ENCODE results near the gene PRSS57. TPM values are rescaled to one million over a fixed set of nuclear protein-coding genes. Genes with fewer than 3 reads are reported as not detected.

The PRSS57 gene
- total and polyA plus RNA-seq, 2 donors from 2014 or later: not detected

GRCh38 chr19:646779-647565 is 48.3 kb downstream of the PRSS57 start:
- no peak for FAIRE-seq
- TF ChIP-seq CTCF (IDR thresholded peaks at IDR 0.05; ENCODE audit: borderline replicate concordance, extremely low read depth, insufficient read depth): no peak
- DNase-seq: no peak
- no peaks in the 10 kb centered on the region for H3K9me3 ChIP-seq (ENCODE audit: control insufficient read depth in 2 of 3, insufficient read depth in 1 of 3, low read length in 3 of 3)
- H3K4me3 ChIP-seq (ENCODE audit: low read length in 3 of 3): no peak overlapping the region
- intact Hi-C loops (cut with DNase I): no loop called here
- H3K9ac ChIP-seq (ENCODE audit: low read length in 3 of 3): no peak overlapping the region
- H3K4me1 ChIP-seq (ENCODE audit: control insufficient read depth in 2 of 3, insufficient read depth in 2 of 3, low read depth in 1 of 3, low read length in 3 of 3): no peaks in the 10 kb centered on the region
- H3K27me3 ChIP-seq (ENCODE audit: control insufficient read depth, insufficient read depth, low read length): no peaks in the 10 kb centered on the region
- H3K27ac ChIP-seq (ENCODE audit: low read depth in 2 of 2, low read length in 2 of 2): no peak overlapping the region
- H3K36me3 ChIP-seq (ENCODE audit: control insufficient read depth in 2 of 3, insufficient read depth in 3 of 3, low read length in 3 of 3): peaks cover 0 to 5% (median 0%) of the 10 kb centered on the region in 3 donors

- intact Hi-C loops (cut with DNase I): no loop called here
- FAIRE-seq: no peak
- no peaks in the 10 kb centered on the region for H3K4me1 ChIP-seq (ENCODE audit: control insufficient read depth in 2 of 3, insufficient read depth in 2 of 3, low read depth in 1 of 3, low read length in 3 of 3)
These were observed 49.1 kb downstream of the PRSS57 start for GRCh38 chr19:645912-646778.

DNA sequence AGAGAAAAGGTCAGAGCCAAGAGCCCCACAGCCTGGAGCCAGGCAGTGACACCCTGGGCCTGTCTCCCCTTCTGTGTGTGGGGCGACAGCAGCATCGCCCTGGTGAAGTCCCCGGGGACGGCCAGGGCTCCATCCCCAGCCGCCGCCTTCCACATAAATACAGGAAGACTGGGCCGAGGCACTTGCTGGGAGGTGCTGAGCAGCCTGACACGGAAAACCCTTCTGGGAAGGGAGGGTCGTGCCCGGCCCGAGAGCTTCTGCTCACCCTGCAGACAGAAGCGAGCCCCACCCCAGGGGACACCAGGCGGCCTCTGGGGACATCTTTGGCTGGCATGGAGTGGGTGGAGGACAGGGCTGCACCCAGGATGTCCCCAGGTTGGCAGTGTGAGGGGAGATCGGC is 50.5 kb downstream of the PRSS57 start:
- FAIRE-seq (no peak), DNase-seq (no peak)
- no peaks in the 10 kb centered on the region for H3K4me1 ChIP-seq (ENCODE audit: control insufficient read depth in 2 of 3, insufficient read depth in 2 of 3, low read depth in 1 of 3, low read length in 3 of 3)
- H3K27ac ChIP-seq (ENCODE audit: low read depth in 2 of 2, low read length in 2 of 2): no peak overlapping the region
- no peak overlapping the region for H3K9ac ChIP-seq (ENCODE audit: low read length in 3 of 3)
- H3K9me3 ChIP-seq (ENCODE audit: control insufficient read depth in 2 of 3, insufficient read depth in 1 of 3, low read length in 3 of 3): no peaks in the 10 kb centered on the region
- TF ChIP-seq CTCF (IDR thresholded peaks at IDR 0.05; ENCODE audit: borderline replicate concordance, extremely low read depth, insufficient read depth): no peak
- H3K27me3 ChIP-seq (ENCODE audit: control insufficient read depth, insufficient read depth, low read length): no peaks in the 10 kb centered on the region
- intact Hi-C loops (cut with DNase I): no loop called here
- H3K4me3 ChIP-seq (ENCODE audit: low read length in 3 of 3): no peak overlapping the region
- H3K36me3 ChIP-seq (ENCODE audit: control insufficient read depth in 2 of 3, insufficient read depth in 3 of 3, low read length in 3 of 3): no peaks in the 10 kb centered on the region

More at GRCh38 chr19:645912-646778, 49.1 kb downstream of the PRSS57 start:
- H3K36me3 ChIP-seq (ENCODE audit: control insufficient read depth in 2 of 3, insufficient read depth in 3 of 3, low read length in 3 of 3): peaks cover 0 to 4% (median 0%) of the 10 kb centered on the region in 3 donors
- H3K4me3 ChIP-seq (ENCODE audit: low read length in 3 of 3): no peak overlapping the region
- no peak for TF ChIP-seq CTCF (IDR thresholded peaks at IDR 0.05; ENCODE audit: borderline replicate concordance, extremely low read depth, insufficient read depth)
- H3K9me3 ChIP-seq (ENCODE audit: control insufficient read depth in 2 of 3, insufficient read depth in 1 of 3, low read length in 3 of 3): no peaks in the 10 kb centered on the region
- H3K27me3 ChIP-seq (ENCODE audit: control insufficient read depth, insufficient read depth, low read length): no peaks in the 10 kb centered on the region
- DNase-seq: no peak
- H3K9ac ChIP-seq (ENCODE audit: low read length in 3 of 3): no peak overlapping the region
- H3K27ac ChIP-seq (ENCODE audit: low read depth in 2 of 2, low read length in 2 of 2): no peak overlapping the region

All from kidney (tissue), 14 donors.